RWPE2 (cell line): ENCODE results near the gene BRD7.

Source experiments
- ATAC-seq: fragments of 200-7000 bp; cut with Tn5 transposase; 3 replicates; pipeline ENCODE4 v1.9.1; 2021; ENCODE audit warnings: low read depth
- DNase-seq: peaks from one replicate; pipeline ENCODE4 v3.0.0-alpha.2; 2020; ENCODE audit warnings: low spot score
- H3K27ac ChIP-seq: fragments of 450-650 bp; 2 replicates; pipeline ENCODE4 v1.5.1; 2017; ENCODE audit warnings: mild to moderate bottlenecking; ENCODE audit not compliant: poor library complexity, severe bottlenecking
- H3K27me3 ChIP-seq: fragments of 250-450 bp; sonication (Bioruptor Pico); 2 replicates; pipeline ENCODE4 v1.5.1; 2021; ENCODE audit warnings: mild to moderate bottlenecking, moderate library complexity; ENCODE audit not compliant: insufficient read depth, poor library complexity, severe bottlenecking
- H3K36me3 ChIP-seq: fragments of 250-450 bp; sonication (Bioruptor Pico); 2 replicates; pipeline ENCODE4 v1.5.1; 2020; ENCODE audit warnings: low read depth, mild to moderate bottlenecking, moderate library complexity
- H3K4me1 ChIP-seq: fragments of 250-450 bp; sonication (Bioruptor Pico); 2 replicates; pipeline ENCODE4 v1.5.1; 2021; ENCODE audit warnings: mild to moderate bottlenecking, moderate library complexity; ENCODE audit not compliant: insufficient read depth, poor library complexity, severe bottlenecking
- H3K4me3 ChIP-seq: fragments of 250-450 bp; sonication (Bioruptor Pico); 2 replicates; pipeline ENCODE4 v1.5.1; 2021; ENCODE audit warnings: mild to moderate bottlenecking, moderate library complexity; ENCODE audit not compliant: severe bottlenecking
- H3K9me3 ChIP-seq: fragments of 250-450 bp; sonication (Bioruptor Pico); 2 replicates; pipeline ENCODE4 v1.5.1; 2021; ENCODE audit warnings: mild to moderate bottlenecking, moderate library complexity; ENCODE audit not compliant: severe bottlenecking
- CTCF ChIP-seq: fragments of 450-650 bp; IDR thresholded peaks from one replicate; pipeline ENCODE4 v1.5.1; 2017; ENCODE audit warnings: mild to moderate bottlenecking, moderate library complexity; ENCODE audit not compliant: poor library complexity, severe bottlenecking

BRD7 gene

GRCh38 chr16:50407351-50407750, 38.6 kb upstream of the BRD7 start:
- no peak for DNase-seq
- Histone ChIP-seq H3K4me3 (no peak overlapping the region), H3K27me3 (no peaks in the 10 kb centered on the region), H3K9me3 (no peaks in the 10 kb centered on the region), H3K4me1 (no peaks in the 10 kb centered on the region), H3K36me3 (no peaks in the 10 kb centered on the region), H3K27ac (no peak overlapping the region)
- ATAC-seq, result no peak
- TF ChIP-seq CTCF, result no peak

GRCh38 chr16:50403491-50403890, 34.7 kb upstream of the BRD7 start:
- TF ChIP-seq CTCF, result no peak

GRCh38 chr16:50402298-50402895, 33.6 kb upstream of the BRD7 start:
- DNase-seq (no peak), ATAC-seq (no peak)
- Histone ChIP-seq H3K4me3 (no peak overlapping the region), H3K4me1 (peaks cover 4% of the 10 kb centered on the region), H3K36me3 (no peaks in the 10 kb centered on the region), H3K9me3 (no peaks in the 10 kb centered on the region), H3K27ac (no peak overlapping the region), H3K27me3 (no peaks in the 10 kb centered on the region)
- TF ChIP-seq CTCF, result no peak

More at GRCh38 chr16:50403491-50403890, 34.7 kb upstream of the BRD7 start:
- Histone ChIP-seq H3K36me3 (no peaks in the 10 kb centered on the region), H3K4me3 (no peak overlapping the region), H3K4me1 (no peaks in the 10 kb centered on the region), H3K27me3 (no peaks in the 10 kb centered on the region), H3K27ac (no peak overlapping the region), H3K9me3 (no peaks in the 10 kb centered on the region)
- ATAC-seq (no peak), DNase-seq (no peak)

GRCh38 chr16:50401355-50401754, 32.6 kb upstream of the BRD7 start:
- H3K27me3 ChIP-seq, result no peaks in the 10 kb centered on the region
- peaks cover 10% of the 10 kb centered on the region for H3K4me1 ChIP-seq
- no peaks in the 10 kb centered on the region for H3K9me3 ChIP-seq
- H3K4me3 ChIP-seq, result no peak overlapping the region
- ATAC-seq (no peak), DNase-seq (no peak)
- TF ChIP-seq CTCF, result no peak
- H3K27ac ChIP-seq, result no peak overlapping the region
- no peaks in the 10 kb centered on the region for H3K36me3 ChIP-seq

GRCh38 chr16:50400967-50401348, 32.2 kb upstream of the BRD7 start:
- Histone ChIP-seq H3K9me3 (no peaks in the 10 kb centered on the region), H3K4me3 (no peak overlapping the region), H3K36me3 (no peaks in the 10 kb centered on the region), H3K27me3 (no peaks in the 10 kb centered on the region), H3K4me1 (peaks cover 14% of the 10 kb centered on the region), H3K27ac (no peak overlapping the region)
- no peak for TF ChIP-seq CTCF
- no peak for DNase-seq
- no peak for ATAC-seq
